HCT116 (cell line): ENCODE measurements around the gene SDC1.

ENCODE experiments used
- CEBPB ChIP-seq: IDR thresholded peaks from 2 replicates; pipeline ENCODE4 v1.6.1; 2012; ENCODE audit warnings: low read depth
- EZH2 ChIP-seq: fragments of 200-600 bp; sonication (generic); IDR thresholded peaks from 2 replicates; pipeline ENCODE4 v1.6.1; 2017; ENCODE audit warnings: antibody characterized with exemption, mixed run types
- EZH2phosphoT487 ChIP-seq: fragments of 200-600 bp; IDR thresholded peaks from 2 replicates; pipeline ENCODE4 v1.6.1; 2018; ENCODE audit warnings: antibody characterized with exemption, borderline replicate concordance
- POLR2A ChIP-seq: IDR thresholded peaks from 2 replicates; pipeline ENCODE4 v1.7.0; 2011; ENCODE audit warnings: borderline replicate concordance; ENCODE audit not compliant: insufficient read depth, insufficient read length; ENCODE audit errors: extremely low read depth
- POLR2AphosphoS5 ChIP-seq: IDR thresholded peaks from 2 replicates; pipeline ENCODE4 v1.6.1; 2011; ENCODE audit warnings: mild to moderate bottlenecking, low read depth, low read length, moderate library complexity
- RAD21 ChIP-seq: IDR thresholded peaks from 2 replicates; pipeline ENCODE4 v1.6.1; 2012; ENCODE audit warnings: low read depth, mild to moderate bottlenecking
- SIN3A ChIP-seq: IDR thresholded peaks from 2 replicates; pipeline ENCODE4 v1.6.1; 2012; ENCODE audit warnings: low read depth
- SP1 ChIP-seq: IDR thresholded peaks from 2 replicates; pipeline ENCODE4 v1.6.1; 2012; ENCODE audit warnings: low read depth
- TCF7L2 ChIP-seq: IDR thresholded peaks from 2 replicates; pipeline ENCODE4 v1.7.0; 2011; ENCODE audit warnings: borderline replicate concordance, inconsistent platforms; ENCODE audit not compliant: insufficient read depth, insufficient read length; ENCODE audit errors: extremely low read depth
- YY1 ChIP-seq: IDR thresholded peaks from 2 replicates; pipeline ENCODE4 v1.6.1; 2011; ENCODE audit warnings: low read length, low read depth, moderate library complexity, mild to moderate bottlenecking; ENCODE audit not compliant: insufficient replicate concordance; ENCODE audit errors: extremely low read depth
- ZNF274 ChIP-seq: fragments of 200-500 bp; sonication (Bioruptor generic); IDR thresholded peaks from 2 replicates; pipeline ENCODE4 v1.6.1; 2014; ENCODE audit warnings: mild to moderate bottlenecking, low read depth, low read length, inconsistent platforms
- TF ChIP-seq, protein P1 (sequence below), 3 experiments: fragments of 200-600 bp in 1 of 3; sonication (generic) in 1 of 3; IDR thresholded peaks in 2 of 3; conservative IDR thresholded peaks in 1 of 3; 2 replicates each; pipeline ENCODE4 v1.5.1; 2012 to 2017; ENCODE audit warnings: low read depth in 2 of 3, low read length in 2 of 3, antibody characterized with exemption in 1 of 3, borderline replicate concordance in 1 of 3, control low read depth in 1 of 3, mild to moderate bottlenecking in 1 of 3, mixed read lengths in 1 of 3, mixed run types in 1 of 3, moderate library complexity in 1 of 3; ENCODE audit not compliant: insufficient read depth in 1 of 3
- TF ChIP-seq, protein P2 (sequence below): IDR thresholded peaks from 2 replicates; pipeline ENCODE4 v1.6.1; 2012
- TF ChIP-seq, protein P3 (sequence below): IDR thresholded peaks from 2 replicates; pipeline ENCODE4 v1.6.1; 2012; ENCODE audit warnings: low read depth

DNA sequence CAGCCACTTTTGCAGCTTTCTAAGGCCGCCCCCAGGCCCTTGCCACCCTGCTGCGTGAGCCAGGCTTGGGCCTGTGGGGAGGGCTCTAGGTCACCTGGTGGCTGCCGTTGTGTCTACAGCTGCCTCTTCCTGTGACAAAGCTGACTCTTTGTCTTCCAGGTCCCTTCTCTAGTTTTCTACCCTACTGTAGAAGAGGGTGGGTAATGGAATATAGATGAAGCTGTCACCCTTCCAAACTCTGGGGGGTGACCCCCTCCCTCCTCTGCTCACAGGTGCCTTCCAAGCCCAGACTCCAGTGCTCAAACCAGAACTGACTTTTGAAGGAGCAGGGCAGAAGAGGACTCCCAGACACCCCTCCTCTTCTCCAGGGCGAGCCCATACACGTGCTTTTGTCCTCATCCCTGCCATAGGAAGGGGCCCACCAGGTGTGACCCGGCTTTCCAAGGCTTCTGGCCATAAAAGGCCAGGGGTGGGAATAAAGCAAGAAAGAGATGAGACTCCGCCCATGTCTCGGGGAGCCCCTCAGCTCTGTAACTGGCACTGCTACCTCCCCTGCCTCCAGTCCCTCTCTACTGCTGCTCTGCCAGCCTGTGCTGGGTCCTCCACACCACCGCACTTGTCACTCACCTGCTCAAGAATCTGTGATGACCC is 17.9 kb upstream of the SDC1 start:
- TF ChIP-seq, protein P1, sequence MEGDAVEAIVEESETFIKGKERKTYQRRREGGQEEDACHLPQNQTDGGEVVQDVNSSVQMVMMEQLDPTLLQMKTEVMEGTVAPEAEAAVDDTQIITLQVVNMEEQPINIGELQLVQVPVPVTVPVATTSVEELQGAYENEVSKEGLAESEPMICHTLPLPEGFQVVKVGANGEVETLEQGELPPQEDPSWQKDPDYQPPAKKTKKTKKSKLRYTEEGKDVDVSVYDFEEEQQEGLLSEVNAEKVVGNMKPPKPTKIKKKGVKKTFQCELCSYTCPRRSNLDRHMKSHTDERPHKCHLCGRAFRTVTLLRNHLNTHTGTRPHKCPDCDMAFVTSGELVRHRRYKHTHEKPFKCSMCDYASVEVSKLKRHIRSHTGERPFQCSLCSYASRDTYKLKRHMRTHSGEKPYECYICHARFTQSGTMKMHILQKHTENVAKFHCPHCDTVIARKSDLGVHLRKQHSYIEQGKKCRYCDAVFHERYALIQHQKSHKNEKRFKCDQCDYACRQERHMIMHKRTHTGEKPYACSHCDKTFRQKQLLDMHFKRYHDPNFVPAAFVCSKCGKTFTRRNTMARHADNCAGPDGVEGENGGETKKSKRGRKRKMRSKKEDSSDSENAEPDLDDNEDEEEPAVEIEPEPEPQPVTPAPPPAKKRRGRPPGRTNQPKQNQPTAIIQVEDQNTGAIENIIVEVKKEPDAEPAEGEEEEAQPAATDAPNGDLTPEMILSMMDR (IDR thresholded peaks at IDR 0.05 in 2 of 3, conservative IDR thresholded peaks at IDR 0.05 in 1 of 3; ENCODE audit: borderline replicate concordance in 1 of 3, insufficient read depth in 1 of 3, low read depth in 2 of 3, low read length in 2 of 3): no peak
- TF ChIP-seq, protein P2, sequence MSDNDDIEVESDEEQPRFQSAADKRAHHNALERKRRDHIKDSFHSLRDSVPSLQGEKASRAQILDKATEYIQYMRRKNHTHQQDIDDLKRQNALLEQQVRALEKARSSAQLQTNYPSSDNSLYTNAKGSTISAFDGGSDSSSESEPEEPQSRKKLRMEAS: no peak
- TF ChIP-seq POLR2AphosphoS5: no peak
- no peak for TF ChIP-seq RAD21
- TF ChIP-seq POLR2A: no peak
- TF ChIP-seq ZNF274: no peak
- TF ChIP-seq EZH2phosphoT487: no peak
- no peak for TF ChIP-seq EZH2
- no peak for TF ChIP-seq CEBPB
- no peak for TF ChIP-seq YY1
- no peak for TF ChIP-seq SIN3A
- TF ChIP-seq SP1: no peak
- TF ChIP-seq, protein P3, sequence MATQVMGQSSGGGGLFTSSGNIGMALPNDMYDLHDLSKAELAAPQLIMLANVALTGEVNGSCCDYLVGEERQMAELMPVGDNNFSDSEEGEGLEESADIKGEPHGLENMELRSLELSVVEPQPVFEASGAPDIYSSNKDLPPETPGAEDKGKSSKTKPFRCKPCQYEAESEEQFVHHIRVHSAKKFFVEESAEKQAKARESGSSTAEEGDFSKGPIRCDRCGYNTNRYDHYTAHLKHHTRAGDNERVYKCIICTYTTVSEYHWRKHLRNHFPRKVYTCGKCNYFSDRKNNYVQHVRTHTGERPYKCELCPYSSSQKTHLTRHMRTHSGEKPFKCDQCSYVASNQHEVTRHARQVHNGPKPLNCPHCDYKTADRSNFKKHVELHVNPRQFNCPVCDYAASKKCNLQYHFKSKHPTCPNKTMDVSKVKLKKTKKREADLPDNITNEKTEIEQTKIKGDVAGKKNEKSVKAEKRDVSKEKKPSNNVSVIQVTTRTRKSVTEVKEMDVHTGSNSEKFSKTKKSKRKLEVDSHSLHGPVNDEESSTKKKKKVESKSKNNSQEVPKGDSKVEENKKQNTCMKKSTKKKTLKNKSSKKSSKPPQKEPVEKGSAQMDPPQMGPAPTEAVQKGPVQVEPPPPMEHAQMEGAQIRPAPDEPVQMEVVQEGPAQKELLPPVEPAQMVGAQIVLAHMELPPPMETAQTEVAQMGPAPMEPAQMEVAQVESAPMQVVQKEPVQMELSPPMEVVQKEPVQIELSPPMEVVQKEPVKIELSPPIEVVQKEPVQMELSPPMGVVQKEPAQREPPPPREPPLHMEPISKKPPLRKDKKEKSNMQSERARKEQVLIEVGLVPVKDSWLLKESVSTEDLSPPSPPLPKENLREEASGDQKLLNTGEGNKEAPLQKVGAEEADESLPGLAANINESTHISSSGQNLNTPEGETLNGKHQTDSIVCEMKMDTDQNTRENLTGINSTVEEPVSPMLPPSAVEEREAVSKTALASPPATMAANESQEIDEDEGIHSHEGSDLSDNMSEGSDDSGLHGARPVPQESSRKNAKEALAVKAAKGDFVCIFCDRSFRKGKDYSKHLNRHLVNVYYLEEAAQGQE: no peak
- no peak for TF ChIP-seq TCF7L2
